HuH-7 (cell line): ENCODE data around the gene PTGDS.

Source experiments
- DNase-seq: peaks from one replicate; pipeline ENCODE4 v3.0.0; 2011; ENCODE audit warnings: low spot score

PTGDS gene

GRCh38 chr9:136958898-136959850, 18.1 kb upstream of the PTGDS start:
- DNase-seq: no peak

GRCh38 chr9:136960212-136960937, 16.9 kb upstream of the PTGDS start:
- DNase-seq: no peak

DNA sequence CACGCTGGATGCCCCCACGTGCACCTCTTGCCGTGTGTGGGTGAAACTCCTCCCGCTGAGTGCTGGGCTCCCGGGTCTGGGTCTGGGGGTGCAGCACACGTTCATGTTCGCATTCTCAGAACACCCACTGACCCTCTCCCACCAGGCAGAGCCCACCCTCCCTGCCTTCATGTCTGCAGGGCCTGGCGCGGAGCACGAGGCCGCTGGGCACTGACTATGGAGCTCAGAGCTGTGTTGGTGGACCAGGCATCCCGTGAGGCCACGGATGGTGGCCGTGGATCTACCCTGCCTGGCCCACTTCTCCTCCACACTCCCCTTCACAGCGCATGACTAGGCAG, 16.4 kb upstream of the PTGDS start:
- DNase-seq: no peak

GRCh38 chr9:136961279-136962065, 15.8 kb upstream of the PTGDS start:
- DNase-seq: no peak

DNA sequence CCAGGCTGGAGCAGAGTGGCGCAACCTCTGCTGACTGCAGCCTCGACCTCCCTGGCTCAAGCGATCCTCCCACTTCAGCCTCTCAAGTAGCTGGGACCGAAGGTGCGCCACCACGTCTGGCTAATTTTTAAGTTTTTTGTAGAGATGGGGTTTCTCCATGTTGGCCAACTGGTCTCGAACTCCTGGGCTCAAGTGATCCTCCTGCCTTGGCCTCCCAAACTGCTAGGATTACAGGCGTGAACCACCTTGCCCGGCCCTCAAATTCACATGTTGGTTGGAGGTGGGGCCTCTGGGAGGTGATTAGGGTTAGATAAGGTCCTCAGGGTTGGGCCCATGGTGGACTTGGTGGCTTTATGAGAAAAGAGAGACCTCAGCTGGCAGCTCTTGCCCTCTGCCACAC, 15.1 kb upstream of the PTGDS start:
- DNase-seq: no peak

DNA sequence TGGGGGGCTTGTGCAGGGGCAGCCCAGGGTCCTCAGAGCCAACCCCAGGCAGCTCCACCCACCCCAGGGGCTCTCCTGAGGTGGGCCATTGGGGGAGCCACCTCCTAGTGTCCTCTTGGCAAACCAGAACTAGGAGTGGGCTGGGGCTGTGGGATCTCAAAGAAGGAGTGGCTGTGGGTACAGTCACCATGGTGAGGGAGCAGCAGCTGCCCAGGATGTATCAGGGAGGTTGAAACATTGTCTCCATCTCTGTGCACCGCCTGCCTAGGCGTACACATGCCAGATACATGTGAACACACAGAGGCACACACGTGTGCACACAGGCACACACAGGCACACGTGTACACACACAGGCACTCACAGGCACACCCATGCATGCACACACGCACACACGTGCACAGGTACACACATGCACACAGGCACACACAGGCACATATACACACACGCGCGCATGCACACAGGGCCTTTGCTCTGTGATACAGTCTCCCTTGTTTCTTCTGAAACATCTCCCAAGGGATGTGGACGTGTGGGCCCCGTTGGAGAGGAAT, 14.5 kb upstream of the PTGDS start:
- DNase-seq: no peak

DNA sequence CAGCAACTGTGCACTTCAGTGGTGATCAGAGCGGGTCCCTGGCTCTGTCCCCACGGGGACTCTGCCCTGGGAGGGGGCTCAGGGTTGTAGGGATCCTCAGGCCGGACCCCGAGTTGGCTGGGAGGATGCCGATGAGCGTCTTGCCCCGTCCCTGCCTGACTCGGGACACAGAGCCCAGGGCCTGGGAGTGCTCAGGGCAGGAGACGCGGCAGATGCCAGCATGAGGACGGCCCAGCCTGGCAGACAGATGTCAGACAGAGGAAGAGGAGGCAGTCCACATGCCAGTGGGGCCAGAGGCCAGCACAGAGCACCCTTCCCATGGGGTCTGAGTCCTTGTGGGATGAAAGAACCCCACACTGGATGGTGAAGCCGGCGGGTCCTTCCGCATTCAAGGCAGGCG, 14.0 kb upstream of the PTGDS start:
- DNase-seq: no peak

GRCh38 chr9:136963751-136964150, 13.6 kb upstream of the PTGDS start:
- no peak for DNase-seq

DNA sequence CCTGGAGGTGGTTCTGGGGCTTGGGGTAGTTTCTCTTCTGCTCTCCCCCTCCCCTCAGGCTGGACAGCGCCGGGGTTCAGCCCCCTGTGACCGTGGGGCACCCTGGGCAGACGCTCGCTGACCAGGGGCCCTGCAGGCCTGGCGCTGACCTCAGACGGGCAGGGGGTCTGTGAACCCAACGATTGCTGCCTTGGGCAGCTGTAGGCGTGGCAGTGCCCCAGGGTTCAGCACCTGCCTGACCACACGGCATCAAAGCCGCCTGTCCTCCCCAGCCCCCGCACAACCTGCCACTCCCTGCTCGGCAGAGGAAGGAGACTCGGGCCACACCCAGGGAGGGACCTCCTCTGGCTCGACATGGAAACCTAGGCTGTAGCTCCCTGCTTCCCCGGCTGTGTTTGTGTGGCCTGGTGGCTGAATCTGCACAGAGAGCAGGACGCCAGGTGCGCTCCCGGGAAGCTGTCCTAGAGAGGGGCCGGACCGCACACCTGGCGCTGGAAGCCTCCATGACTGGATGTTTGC, 13.1 kb upstream of the PTGDS start:
- no peak for DNase-seq

GRCh38 chr9:136964833-136965422, 12.4 kb upstream of the PTGDS start:
- no peak for DNase-seq

DNA sequence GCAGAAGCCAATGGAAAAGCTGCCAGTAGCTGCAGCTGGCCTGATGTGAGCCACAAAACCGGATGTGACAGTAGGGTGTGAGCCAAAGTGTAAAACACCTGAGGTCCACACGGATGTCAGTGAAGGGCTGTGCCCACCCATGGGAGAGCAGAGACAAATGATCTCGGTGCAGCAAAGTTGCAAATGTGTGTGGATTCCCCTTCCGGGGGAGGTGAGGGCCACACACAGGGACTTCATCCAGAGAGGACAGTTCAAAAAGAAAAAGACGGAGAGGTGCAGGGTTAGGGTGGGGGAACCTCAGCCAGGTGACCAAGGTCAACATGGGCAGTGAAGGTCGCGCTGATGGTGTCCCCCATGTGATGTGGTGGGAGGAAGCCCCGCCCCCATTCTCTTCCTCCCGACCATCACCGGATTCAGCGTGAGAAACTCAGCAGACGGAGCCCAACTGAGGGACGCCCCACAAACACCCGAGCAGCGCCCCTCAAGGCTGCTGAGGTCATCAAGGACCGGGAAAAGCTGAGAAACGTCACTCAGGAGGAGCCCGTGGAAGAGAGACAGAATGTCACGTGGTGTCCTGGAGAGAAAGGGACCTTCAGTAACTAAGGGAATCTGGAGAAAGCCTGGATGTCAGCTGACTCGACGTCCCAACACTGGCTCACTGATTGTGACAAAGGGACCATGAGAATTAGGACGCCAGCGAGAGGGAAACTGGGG, 11.4 kb upstream of the PTGDS start:
- DNase-seq: no peak

- DNase-seq: no peak
These were observed 8.8 kb upstream of the PTGDS start for GRCh38 chr9:136968333-136969127.

DNA sequence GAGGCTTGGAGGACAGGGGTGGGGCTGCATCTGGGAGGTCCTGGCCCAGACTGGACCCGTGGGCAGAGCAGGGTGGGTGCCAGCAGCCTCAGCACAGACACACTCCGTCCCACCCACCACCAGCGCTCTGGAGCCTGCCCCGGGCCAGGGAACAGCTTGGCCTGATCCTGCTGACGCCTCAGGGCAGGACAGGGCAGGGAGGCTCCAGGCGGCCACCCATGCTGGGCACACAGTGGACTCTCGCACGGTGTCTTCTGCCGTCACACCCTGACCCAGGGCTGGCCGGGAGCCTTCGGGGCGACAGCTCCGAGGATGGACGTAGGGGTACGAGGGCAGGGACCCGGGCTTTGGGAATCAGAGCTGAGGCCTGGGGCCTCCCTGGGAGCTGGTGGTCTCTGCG, 8.2 kb upstream of the PTGDS start:
- no peak for DNase-seq

DNA sequence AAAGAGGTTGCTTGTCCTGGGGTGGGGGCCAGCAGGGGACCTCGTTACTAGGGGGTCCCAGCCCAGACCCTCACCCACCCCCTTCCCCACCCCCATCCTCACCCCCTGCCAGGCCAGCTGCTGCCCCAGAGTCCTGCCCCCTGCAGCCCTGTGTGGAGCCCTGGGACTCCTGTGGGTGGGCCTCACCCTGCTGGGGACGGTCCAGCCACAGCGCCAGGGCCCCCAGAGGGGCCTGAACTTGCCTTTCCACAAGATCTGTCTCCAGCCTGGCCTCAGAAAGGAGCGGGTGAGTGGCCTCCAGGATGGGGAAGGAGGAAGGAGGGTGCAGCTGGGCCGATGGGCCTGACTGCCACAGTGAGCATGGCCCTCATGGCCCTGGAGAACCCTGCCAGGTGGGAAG, 7.5 kb upstream of the PTGDS start:
- no peak for DNase-seq

- DNase-seq: no peak
These were observed 6.9 kb upstream of the PTGDS start for GRCh38 chr9:136970361-136970760.

GRCh38 chr9:136971746-136972145, 5.6 kb upstream of the PTGDS start:
- no peak for DNase-seq

DNA sequence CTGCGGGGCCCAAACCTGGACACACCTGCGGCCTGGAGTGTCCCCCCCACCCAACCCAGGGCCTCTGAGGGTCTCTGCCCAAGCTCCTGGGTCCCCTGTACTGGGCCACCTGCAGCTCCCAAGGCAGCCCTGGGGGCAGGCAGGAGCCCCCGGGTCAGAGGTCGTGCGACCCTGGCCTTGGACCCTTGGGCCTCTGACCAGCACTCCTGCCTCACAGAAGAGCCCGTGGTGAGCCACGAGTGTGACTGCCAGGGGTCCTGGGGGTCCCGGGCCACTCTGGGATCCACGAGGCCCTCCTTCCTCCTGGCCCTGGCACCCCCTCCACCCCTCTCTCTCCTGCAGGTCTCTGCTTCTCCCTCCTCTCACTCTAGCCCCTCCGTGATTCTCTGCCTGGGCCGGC, 5.0 kb upstream of the PTGDS start:
- DNase-seq: no peak

- no peak for DNase-seq
These were observed 4.6 kb upstream of the PTGDS start for GRCh38 chr9:136972743-136973142.

DNA sequence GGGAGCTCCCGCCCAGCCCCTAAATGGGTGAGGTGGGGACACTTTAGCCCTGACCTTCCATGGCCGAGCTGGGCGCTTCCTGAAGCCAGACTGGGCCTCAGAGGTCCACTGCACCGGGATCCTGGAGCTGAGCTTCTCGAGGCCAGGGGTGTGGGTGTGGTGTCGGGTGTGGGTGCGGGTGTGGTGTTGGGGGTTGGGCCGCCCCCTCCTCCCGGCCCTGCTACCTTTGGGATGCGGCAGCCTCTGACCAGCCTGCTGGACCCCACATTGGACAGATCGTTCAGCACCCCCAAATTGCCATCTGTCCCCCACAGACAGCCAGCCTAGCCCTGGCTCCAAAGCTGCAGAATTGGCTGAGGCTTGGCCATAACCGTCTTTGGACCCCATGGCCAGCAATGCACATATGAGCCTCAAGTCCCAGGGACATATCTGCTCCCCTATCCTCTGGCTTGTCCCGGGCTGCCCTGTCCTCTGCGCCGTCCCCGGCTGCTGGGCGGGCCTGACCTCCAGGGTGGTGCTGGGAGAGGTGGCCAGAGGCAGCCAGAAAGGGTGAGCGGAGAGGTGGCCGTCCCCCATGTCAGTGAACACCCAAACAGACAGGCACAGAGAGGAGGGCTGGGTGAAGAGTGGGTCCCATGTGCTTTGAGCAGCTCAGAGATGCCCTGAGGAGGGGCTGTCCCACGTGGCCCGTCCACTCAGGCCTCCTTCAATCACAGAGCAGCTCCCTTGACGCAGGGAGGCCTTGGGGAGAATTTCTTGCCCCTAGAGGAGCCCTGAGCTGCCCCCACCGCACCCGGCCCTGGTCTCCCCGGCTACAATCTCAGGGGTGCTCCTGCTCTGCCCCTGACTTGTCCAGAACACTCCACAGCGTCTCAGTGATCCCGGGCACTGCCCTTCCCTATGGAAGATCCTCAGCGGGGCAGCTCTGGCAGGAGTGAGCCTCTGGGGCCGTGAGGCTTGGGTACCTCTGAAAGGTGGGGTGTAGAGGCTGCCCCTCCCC, 3.4 kb upstream of the PTGDS start:
- no peak for DNase-seq
